ENCODE data around the gene CIT.

DNA sequence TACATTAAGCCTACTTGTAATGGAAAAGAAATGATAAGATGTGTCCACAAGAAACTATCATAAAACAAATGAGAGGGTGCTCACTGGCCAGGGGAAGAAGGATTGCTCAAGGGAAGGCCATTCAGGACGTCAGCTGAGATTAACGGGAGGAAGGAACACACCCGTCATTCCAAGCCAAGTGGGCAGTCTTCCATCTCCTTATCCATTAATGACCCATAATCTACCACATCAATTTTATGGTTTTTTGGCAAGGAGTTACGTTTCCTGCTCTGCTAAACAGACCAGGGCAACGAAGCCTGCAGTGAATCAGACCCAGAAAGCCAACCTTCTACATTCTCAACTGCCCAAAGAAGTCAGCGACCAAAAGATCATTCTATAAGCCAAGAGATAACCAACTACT, 184.1 kb downstream of the CIT start:
- TF ChIP-seq, protein P1, sequence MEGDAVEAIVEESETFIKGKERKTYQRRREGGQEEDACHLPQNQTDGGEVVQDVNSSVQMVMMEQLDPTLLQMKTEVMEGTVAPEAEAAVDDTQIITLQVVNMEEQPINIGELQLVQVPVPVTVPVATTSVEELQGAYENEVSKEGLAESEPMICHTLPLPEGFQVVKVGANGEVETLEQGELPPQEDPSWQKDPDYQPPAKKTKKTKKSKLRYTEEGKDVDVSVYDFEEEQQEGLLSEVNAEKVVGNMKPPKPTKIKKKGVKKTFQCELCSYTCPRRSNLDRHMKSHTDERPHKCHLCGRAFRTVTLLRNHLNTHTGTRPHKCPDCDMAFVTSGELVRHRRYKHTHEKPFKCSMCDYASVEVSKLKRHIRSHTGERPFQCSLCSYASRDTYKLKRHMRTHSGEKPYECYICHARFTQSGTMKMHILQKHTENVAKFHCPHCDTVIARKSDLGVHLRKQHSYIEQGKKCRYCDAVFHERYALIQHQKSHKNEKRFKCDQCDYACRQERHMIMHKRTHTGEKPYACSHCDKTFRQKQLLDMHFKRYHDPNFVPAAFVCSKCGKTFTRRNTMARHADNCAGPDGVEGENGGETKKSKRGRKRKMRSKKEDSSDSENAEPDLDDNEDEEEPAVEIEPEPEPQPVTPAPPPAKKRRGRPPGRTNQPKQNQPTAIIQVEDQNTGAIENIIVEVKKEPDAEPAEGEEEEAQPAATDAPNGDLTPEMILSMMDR (conservative IDR thresholded peaks at IDR 0.05; ENCODE audit: low read length): no peak
- no peak for TF ChIP-seq EZH2phosphoT487 (IDR thresholded peaks at IDR 0.05; ENCODE audit: borderline replicate concordance)
